Measurements from ENCODE around the gene RAPGEF1.

RAPGEF1 gene

GRCh38 chr9:131732061-131732526 is 7.8 kb downstream of the RAPGEF1 start:
- no peak for DNase-seq

DNA sequence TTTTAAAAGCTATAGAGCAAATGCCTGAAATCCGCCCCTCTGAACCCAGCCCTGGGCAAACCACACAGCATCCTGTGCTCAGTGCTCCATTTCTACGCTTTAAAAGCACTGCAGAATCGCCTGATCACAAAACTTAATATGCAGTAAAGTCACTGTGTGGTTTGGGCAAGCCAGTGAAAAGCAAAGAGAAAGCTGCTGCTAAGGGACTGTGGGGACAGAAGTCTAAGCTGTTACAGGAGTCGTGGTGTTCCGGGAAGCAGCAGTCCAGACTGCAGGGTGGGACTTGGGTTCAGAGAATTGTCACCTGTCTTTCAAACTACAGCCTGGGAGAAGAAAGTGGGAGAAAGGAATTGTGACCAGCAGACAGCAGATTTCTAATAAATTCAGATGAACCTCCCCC is 8.2 kb downstream of the RAPGEF1 start:
- no peak for DNase-seq

GRCh38 chr9:131731237-131731636 is 8.6 kb downstream of the RAPGEF1 start:
- DNase-seq: no peak

DNA sequence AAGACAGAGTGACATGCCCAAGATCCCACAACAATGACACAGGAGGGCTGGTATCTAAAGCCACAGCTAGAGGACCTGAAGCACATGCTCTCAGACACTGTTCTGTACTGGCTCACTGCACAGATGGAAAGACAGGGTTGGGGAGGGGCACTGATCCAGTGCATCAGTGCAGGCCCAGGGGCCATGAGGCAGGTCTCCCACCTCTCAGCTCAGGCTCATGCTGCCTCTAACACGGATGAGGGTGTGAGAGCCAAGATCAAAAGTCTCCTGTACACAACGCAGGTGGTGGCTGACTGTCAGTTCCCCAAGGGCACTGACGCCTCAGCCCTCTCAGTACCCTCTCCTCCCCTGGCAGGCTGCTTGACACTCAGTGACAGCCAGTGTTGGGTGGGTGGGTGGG is 10.9 kb downstream of the RAPGEF1 start:
- DNase-seq: no peak

DNA sequence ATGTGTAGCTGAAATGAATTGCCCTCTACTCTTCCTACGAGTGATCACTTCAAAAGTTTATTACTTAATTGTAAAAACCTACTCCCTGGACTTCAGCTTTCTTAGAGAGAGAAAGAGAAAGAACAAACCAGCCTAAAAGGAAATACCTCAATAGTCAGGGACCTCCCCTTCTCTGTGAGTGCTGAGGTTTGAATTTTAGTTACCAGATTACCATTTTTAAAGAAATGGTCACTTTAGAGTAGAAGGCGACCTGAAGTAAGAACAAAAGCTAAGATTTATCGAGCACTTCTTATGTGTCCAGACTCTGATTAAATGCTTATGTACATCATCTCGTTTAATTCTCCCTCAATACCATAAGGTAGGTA is 11.3 kb downstream of the RAPGEF1 start:
- DNase-seq: no peak

DNA sequence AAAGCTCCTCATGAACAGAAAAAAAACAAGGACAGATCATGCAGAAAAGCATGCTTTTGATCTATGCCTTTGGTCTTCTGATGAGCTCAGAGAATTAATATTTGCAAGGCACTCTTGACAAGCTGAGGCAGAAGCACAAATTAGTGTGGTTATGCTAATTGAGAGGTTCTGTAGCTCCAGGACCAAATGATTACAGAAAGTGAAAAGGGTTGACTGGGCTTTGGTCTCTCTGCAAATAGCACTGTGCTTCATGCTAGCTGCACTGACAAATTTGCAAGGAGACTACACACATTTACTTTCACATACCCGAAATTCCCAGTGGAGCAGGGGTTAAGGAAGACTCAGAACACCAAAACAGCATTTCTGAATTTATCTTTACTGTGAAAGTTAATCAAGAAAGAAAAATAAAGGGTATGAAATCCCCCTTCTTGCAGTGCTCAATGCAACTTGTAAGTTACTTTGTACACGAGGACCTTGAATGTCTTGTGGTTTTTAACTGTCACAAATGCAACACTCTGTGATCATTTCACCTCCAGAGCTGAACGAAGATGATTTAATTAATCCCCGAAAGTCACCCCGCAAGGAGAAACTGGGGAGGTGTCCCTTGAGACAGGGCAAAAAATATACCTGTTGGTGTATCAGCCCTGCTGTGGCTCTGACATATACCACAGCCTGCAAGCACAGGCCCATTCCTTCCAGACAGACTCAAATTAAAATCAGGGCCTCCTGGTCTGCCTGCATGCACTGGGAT is 11.9 kb downstream of the RAPGEF1 start:
- DNase-seq: no peak

DNA sequence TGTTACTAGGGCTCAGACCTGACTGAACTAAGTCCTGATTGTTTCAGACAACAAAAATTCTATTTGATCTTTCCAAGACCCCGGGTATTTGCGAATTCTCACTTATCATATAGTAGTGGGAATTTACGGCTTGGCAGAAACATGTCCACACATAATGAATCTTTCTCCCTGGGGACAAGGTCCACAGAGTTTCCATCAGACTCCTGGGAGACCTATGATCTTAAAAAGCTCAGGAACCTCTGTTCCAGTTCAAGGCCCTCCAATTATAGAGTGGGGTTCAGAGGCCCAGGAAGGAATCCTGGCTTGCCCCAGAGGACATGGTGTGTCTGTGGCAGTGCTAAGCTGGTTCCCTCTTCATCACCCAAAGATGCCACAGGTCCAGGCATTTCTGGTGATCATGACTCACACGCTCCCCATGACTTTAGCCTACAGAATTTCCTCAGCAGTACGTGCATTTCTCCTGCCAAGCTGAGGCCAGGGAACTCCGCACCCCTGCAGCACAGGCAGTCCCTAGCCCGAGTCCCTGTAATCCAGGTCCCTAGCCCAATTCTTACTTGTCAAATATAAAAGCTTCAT is 12.6 kb downstream of the RAPGEF1 start:
- peak in 1 of 56 donors; percentile 17 for DNase-seq

GRCh38 chr9:131724683-131725082 is 15.2 kb downstream of the RAPGEF1 start:
- no peak for DNase-seq

DNA sequence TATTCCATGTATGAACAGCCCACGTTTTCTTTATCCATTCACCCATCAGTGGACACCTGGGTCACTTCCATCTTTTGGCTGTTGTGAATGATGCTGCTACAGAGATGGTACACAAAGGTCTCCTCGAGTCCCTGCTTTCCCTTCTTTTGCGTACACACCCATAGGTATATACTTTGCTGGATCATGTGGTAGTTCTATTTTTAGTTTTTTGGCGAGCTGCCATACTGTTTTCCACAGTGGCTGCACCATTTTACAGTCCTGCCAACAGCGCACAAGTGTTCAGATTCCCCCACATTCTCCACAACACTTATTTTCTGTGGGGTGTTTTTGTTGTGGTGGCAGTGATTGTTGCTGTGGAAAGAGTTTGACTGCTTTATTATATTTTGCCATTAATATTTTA is 16.2 kb downstream of the RAPGEF1 start:
- no peak for DNase-seq

GRCh38 chr9:131722255-131722654 is 17.6 kb downstream of the RAPGEF1 start:
- no peak for DNase-seq

DNA sequence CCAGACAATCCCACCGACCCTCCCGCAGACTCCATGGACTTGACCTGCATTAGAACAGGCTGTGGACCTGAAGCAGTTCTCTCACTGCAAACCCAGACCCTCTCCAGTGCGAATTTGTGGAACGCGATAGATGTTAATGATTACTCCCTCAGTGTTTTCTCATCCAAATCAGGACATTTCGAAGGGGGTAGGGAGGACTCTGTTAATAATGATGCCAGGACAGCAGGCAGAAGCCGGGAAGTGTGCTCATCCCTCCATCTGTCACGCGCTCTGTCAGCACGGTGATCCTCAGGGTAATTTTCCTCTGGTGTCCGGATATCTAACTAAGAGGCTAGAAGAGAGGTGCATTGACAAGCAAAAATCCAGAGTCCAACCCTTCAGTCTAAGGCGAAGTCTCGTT is 18.8 kb downstream of the RAPGEF1 start:
- DNase-seq: no peak

DNA sequence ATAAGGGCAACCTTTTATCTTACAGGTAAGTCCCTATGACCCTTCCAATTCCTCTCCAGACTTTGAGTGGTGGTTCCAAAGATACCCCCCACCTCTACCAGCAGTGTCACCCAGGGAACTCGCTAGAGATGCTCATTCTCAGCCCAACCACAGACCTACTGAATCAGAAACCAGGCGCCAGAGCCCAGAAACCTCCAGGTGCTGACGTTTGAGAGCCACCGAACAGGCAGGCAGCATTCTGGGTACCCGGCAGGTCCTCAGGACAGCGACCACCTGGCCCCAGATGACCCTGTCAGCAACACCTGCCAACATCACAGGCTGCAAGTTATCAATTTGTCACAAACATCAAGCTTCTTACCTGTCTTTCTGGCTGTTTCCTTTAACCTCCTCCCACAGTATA is 19.5 kb downstream of the RAPGEF1 start:
- DNase-seq: no peak

DNA sequence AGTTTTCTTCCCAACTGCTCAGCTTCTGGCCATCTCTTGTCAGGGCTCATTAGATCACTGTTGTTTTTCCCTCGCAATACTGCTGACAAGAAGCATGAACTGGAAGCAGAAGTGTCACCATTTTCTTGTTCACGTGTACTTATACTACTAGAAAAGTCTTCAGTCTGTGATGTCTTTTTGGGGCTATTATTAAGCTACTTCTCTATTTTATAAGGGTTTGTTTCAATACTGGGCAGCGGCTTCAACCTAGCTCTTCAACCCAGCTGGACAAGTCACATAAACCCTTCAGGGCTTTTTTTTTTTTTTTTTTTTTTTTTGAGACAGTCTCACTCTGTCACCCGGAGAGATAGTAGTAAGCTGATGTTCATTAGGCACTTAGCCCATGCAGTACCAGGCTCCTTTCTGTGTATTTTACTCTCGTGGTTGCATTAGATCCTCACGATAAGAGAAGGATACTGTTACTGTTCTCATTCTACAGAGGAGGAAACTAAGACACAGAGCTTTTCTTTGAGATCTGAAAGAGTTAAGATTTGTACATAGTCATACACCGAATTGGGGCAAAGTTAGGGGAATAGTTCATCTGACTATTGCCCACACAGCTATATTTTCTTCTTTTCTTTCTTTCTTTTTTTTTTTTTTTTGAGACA is 20.5 kb downstream of the RAPGEF1 start:
- no peak for DNase-seq

GRCh38 chr9:131717719-131718460 is 22.0 kb downstream of the RAPGEF1 start:
- DNase-seq: no peak

GRCh38 chr9:131715906-131716305 is 24.0 kb downstream of the RAPGEF1 start:
- DNase-seq: no peak

DNA sequence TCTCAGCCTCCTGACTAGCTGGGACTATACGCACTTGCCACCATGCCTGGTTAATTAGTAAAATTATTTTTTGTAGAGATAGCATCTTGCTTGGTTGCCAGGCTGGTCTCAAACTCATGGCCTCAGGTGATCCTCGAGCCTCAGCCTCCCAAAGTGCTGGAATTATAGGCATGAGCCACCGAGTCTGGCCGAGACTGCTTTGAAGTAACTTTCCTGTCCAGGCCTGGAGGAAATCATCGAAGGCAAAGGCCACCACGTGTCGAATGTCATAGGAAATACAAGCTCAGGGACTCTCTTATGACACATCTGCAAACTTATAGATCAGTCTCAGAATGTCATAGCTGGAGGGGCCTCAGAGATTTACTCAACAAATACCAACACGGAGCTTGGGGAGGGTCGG is 25.1 kb downstream of the RAPGEF1 start:
- DNase-seq: no peak

GRCh38 chr9:131714161-131714646 is 25.7 kb downstream of the RAPGEF1 start:
- DNase-seq: no peak

DNA sequence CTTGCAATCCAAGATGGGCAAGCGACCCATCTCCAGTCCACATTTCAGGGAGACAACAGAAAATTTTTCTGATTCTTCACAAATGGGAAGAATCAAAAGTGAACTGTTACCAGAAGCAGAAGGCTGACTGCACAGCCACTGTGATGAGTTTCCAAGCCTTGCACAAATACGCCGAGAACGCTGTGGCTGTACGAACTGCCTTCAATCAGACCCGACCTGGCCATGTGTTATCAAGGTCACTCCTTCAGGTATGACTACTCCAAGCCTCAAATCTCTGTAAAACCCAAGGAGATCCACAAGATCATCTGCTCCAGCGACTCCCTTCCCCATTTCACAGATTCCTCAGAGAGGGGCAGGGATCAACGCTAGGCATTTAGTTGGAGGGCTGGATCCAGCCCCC is 26.9 kb downstream of the RAPGEF1 start:
- no peak for DNase-seq

DNA sequence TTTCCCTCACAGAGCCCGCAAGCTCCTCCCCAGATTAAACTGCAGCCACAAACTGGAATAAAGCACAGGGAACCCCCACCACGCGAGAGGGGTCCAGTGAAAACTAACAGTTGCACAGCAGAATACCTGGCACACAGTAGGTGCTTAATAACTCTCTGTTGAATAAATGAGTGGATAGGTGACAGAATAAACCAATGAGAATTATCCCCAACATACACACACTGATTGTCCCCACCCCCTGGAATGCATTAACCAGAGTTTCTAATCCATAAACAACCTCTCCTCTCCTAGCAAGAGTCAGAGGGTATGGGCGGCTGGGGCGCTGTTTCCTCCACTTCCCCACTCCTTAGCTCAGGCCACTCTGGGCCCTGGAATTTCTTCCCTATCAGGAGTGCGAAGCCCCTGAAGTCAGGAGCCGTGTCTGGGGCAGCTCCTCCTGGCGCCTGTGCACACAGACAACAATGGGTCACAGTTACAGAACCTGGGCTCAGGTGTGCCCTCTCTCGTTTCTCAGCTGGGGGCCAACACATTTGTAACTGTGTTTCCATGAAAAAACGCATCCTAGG is 27.6 kb downstream of the RAPGEF1 start:
- no peak for DNase-seq

GRCh38 chr9:131709771-131710431 is 30.0 kb downstream of the RAPGEF1 start:
- peak in 1 of 56 donors; percentile 14 for DNase-seq
